Breast epithelium (tissue), 4 donors: ENCODE data around the gene MT2A. TPM values are rescaled to one million over a fixed set of nuclear protein-coding genes. Genes with fewer than 3 reads are reported as not detected.
"Not testable (repeated sequence)": the region's sequence is repeated elsewhere in the genome, so short reads cannot be mapped to it uniquely, and the experiment has no call there.

Experiments used
- DNase-seq, 2 donors: peaks; one replicate each; pipeline ENCODE4 v3.0.0-alpha.2; 2019; ENCODE audit warnings: low spot score in 2 of 2
- H3K27ac ChIP-seq, 2 donors: fragments of 200-600 bp; sonication (generic) in 1 of 2; one replicate each; pipeline ENCODE4 v1.5.1; 2016 to 2019; ENCODE audit warnings: mild to moderate bottlenecking in 1 of 2
- H3K27me3 ChIP-seq, 2 donors: fragments of 200-600 bp; sonication (generic) in 1 of 2; one replicate each; pipeline versions ENCODE4 v1.5.1 to v1.6.0; 2017 to 2019; ENCODE audit warnings: control low read depth in 1 of 2, mild to moderate bottlenecking in 1 of 2
- H3K36me3 ChIP-seq: fragments of 200-600 bp; one replicate; pipeline ENCODE4 v1.5.1; 2019
- H3K4me1 ChIP-seq, 2 donors: fragments of 200-600 bp; sonication (generic); one replicate each; pipeline ENCODE4 v1.5.1; 2016 to 2019; ENCODE audit warnings: control low read depth in 1 of 2
- H3K4me3 ChIP-seq, 3 donors: fragments of 200-600 bp; sonication (generic); 1 replicate in 2 of 3; 2 replicates in 1 of 3; pipeline ENCODE4 v1.5.1; 2016 to 2019; ENCODE audit warnings: mild to moderate bottlenecking in 3 of 3, moderate library complexity in 2 of 3
- H3K9me3 ChIP-seq, 2 donors: fragments of 200-600 bp; sonication (generic) in 1 of 2; one replicate each; pipeline ENCODE4 v1.5.1; 2016 to 2019; ENCODE audit warnings: control low read depth in 1 of 2
- POLR2A ChIP-seq: fragments of 450-650 bp; IDR thresholded peaks from one replicate; pipeline ENCODE4 v1.6.1; 2016; ENCODE audit warnings: antibody characterized with exemption, mild to moderate bottlenecking, moderate library complexity
- POLR2AphosphoS5 ChIP-seq, 3 donors: sonication (generic); formaldehyde crosslinking; IDR thresholded peaks; one replicate each; pipeline ENCODE4 v1.6.1; 2017; ENCODE audit warnings: antibody characterized with exemption in 3 of 3
- intact Hi-C: fragments of 100-400 bp; cut with DNase I; formaldehyde crosslinking; loops from one replicate; pipeline ENCODE4 v1.15.1; 2023; ENCODE audit warnings: low total_unique reads
- total RNA-seq, 3 donors: library from RNA; depleted of rRNA; stranded (reverse); fragments of >200 nt; gene quantifications; one replicate each; pipeline ENCODE4 v1.1.0, GENCODE V29; 2016
- TF ChIP-seq, protein P1 (sequence below), 3 donors: fragments of 450-650 bp; IDR thresholded peaks; one replicate each; pipeline ENCODE4 v1.5.1; 2016 to 2017; ENCODE audit warnings: antibody characterized with exemption in 3 of 3, mild to moderate bottlenecking in 3 of 3, moderate library complexity in 3 of 3

MT2A gene
- total RNA-seq, 3 donors from 2014 or later, result 352 to 543 (median 428) TPM

DNA sequence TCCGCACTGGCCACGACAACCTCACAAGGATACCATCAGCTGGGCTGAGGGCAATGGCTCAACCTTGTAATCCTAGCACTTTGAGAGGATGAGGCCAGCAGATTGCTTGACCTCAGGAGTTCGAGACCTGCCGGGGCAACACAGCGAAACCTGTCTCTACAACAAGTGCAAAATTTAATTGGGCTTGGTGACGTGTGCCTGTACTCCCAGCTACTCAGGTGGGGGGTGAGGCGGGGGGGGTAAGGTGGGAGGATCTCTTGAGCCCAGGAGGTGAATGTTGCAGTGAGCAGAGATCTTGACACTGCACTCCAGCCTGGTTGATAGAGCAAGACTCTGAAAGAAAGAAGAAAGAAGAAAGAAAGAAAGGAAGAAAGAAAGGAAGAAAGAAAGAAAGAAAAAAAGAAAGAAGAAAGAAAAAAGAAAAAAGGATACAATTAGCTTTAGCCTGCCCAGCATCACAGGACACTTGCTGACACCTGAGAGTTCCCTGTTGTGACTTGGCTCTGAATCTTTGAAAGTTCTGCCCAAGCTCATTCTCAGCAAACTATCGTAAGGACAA lies 12.0 kb downstream of the MT2A start:
- intact Hi-C loops, result no loop called here
- no peak for DNase-seq
- Histone ChIP-seq H3K27ac (no peak overlapping the region), H3K36me3 (no peaks in the 10 kb centered on the region), H3K4me1 (no peaks in the 10 kb centered on the region), H3K27me3 (no peaks in the 10 kb centered on the region), H3K4me3 (no peak overlapping the region), H3K9me3 (no peaks in the 10 kb centered on the region)
- TF ChIP-seq POLR2A (no peak), POLR2AphosphoS5 (IDR thresholded peaks at IDR 0.05) (no peak)
- TF ChIP-seq, protein P1, sequence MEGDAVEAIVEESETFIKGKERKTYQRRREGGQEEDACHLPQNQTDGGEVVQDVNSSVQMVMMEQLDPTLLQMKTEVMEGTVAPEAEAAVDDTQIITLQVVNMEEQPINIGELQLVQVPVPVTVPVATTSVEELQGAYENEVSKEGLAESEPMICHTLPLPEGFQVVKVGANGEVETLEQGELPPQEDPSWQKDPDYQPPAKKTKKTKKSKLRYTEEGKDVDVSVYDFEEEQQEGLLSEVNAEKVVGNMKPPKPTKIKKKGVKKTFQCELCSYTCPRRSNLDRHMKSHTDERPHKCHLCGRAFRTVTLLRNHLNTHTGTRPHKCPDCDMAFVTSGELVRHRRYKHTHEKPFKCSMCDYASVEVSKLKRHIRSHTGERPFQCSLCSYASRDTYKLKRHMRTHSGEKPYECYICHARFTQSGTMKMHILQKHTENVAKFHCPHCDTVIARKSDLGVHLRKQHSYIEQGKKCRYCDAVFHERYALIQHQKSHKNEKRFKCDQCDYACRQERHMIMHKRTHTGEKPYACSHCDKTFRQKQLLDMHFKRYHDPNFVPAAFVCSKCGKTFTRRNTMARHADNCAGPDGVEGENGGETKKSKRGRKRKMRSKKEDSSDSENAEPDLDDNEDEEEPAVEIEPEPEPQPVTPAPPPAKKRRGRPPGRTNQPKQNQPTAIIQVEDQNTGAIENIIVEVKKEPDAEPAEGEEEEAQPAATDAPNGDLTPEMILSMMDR (IDR thresholded peaks at IDR 0.05), result no peak

DNA sequence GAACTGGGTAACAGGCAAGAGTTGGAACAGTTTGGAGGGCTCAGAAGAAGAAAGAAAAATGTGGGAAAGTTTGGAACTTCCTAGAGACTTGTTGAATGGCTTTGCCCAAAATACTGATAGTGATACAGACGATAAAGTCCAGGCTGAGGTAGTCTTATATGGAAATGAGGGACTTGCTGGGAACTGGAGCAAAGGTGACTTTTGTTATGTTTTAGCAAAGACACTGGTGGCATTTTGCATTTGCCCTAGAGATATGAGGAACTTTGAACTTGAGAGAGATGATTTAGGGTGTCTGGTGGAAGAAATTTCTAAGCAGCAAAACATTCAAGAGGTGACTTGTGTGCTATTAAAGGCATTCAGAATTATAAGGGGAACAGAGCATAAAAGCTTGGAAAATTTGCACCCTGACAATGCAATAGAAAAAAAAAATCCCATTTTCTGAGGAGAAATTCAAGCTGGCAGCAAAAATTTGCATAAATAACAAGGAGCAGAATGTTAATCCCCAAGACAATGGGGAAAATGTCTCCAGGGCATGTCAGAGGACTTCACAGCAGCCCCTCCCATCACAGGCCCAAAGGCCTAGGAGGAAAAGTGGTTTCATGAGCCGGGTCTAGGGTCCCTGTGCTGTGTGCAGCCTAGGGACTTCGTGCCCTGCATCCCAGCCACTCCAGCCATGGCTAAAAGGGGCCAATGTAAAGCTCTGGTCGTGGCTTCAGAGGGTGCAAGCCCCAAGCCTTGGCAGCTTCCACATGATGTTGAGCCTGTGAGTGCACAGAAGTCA lies 13.5 kb downstream of the MT2A start:
- DNase-seq, H3K4me1 ChIP-seq, H3K27me3 ChIP-seq, H3K27ac ChIP-seq, H3K9me3 ChIP-seq, H3K36me3 ChIP-seq, intact Hi-C loops, H3K4me3 ChIP-seq: not testable (repeated sequence)

DNA sequence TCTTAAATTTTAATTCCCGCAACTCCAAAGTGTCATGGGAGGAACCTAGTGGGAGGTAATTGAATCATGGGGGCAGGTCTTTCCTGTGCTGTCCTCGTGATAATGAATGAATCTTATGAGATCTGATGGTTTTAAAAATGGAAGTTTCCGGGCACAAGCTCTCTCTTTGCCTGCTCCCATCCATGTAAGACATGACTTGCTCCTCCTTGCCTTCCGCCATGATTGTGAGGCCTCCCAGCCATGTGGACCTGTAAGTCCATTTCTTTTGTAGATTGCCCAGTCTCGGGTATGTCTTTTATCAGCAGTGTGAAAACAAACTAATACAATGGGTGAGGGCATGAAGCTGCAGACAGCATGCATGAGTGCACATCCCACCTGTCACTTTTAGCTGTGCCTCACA lies 14.8 kb downstream of the MT2A start:
- H3K27ac ChIP-seq, intact Hi-C loops: not testable (repeated sequence)

DNA sequence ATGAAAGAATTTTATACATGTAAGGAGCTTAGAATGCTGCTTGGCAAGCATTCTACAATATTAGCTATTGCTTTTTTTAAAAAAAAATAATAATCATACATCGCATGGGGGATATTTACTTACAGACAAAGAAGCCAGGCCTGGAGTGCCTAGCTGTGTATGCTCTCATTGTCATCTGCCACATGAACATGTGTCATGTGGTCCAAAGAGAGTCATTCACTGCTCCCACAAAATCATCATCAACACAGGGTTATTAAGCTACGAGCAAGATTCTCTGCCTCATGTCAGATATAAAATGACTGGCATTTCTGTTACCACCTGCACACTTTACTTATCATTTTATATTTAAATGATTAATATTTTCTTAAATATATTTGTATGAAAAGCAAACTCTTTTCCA lies 15.3 kb downstream of the MT2A start:
- intact Hi-C loops, result no loop called here
- Histone ChIP-seq H3K9me3 (no peaks in the 10 kb centered on the region), H3K27me3 (no peaks in the 10 kb centered on the region), H3K4me1 (no peaks in the 10 kb centered on the region), H3K4me3 (no peak overlapping the region), H3K36me3 (no peaks in the 10 kb centered on the region), H3K27ac (no peak overlapping the region)
- TF ChIP-seq POLR2A, result no peak
- no peak for TF ChIP-seq POLR2AphosphoS5 (IDR thresholded peaks at IDR 0.05)
- TF ChIP-seq, protein P1 (IDR thresholded peaks at IDR 0.05), result no peak
- DNase-seq, result no peak

More for the DNA sequence above, 14.8 kb downstream of the MT2A start:
- not testable (repeated sequence) for DNase-seq, H3K4me1 ChIP-seq, H3K4me3 ChIP-seq, H3K36me3 ChIP-seq, H3K9me3 ChIP-seq, H3K27me3 ChIP-seq

DNA sequence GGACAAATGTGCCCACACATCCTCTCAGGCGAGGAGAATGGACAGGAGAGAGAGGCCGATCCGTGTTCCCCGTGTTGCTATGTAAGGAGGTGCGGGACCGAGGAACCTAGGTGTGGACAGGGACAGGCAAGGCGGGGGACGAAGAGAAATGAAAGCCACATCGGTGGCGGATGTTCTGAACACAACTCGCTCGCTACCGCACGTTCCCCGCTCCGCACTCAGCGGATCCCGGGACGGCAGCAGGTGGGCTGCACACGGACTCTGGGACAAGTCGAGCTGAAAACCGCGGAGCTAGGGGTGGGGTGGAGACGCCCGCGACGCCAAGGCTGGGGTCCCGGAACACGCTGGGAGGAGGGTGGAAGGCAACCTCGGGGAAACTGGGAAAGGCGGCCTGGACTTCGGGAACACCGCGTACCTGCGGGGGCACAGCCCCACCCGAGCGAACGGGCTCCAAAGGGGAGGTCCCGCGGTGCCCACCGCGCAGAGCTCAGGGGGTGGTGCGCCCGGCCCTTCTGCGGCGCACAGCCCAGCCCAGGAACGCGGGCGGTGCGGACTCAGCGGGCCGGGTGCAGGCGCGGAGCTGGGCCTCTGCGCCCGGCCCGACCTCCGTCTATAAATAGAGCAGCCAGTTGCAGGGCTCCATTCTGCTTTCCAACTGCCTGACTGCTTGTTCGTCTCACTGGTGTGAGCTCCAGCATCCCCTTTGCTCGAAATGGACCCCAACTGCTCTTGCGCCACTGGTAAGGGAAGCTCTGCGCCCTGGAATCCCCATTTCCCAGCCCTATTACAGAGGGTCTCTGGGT lies 17.0 kb downstream of the MT2A start, which contains the start of gene MT1E:
TSS of gene MT1E (plus strand) at position 642 of the 803 bp plus-strand sequence. CDS start at position 713, 71 bp downstream.
- Histone ChIP-seq H3K4me3 (peak within 1 kb of the TSS; percentile 50 to 73 (median 72)), H3K36me3 (no peaks in the 10 kb centered on the region), H3K9me3 (no peaks in the 10 kb centered on the region), H3K27me3 (no peaks in the 10 kb centered on the region), H3K27ac (peak within 1 kb of the TSS; percentile 87 to 97), H3K4me1 (no peaks in the 10 kb centered on the region)
- DNase-seq, result peak; percentile 83 to 84
- intact Hi-C loops, result no loop called here
- TF ChIP-seq POLR2A, result peak; percentile 80
- TF ChIP-seq POLR2AphosphoS5 (IDR thresholded peaks at IDR 0.05), result peak; percentile 89 to 99 (median 95)
- TF ChIP-seq, protein P1 (IDR thresholded peaks at IDR 0.05), result no peak
